ENCODE measurements around the gene PCNP.
"Not testable (repeated sequence)": the region's sequence is repeated elsewhere in the genome, so short reads cannot be mapped to it uniquely, and the experiment has no call there.

Gene PCNP

DNA sequence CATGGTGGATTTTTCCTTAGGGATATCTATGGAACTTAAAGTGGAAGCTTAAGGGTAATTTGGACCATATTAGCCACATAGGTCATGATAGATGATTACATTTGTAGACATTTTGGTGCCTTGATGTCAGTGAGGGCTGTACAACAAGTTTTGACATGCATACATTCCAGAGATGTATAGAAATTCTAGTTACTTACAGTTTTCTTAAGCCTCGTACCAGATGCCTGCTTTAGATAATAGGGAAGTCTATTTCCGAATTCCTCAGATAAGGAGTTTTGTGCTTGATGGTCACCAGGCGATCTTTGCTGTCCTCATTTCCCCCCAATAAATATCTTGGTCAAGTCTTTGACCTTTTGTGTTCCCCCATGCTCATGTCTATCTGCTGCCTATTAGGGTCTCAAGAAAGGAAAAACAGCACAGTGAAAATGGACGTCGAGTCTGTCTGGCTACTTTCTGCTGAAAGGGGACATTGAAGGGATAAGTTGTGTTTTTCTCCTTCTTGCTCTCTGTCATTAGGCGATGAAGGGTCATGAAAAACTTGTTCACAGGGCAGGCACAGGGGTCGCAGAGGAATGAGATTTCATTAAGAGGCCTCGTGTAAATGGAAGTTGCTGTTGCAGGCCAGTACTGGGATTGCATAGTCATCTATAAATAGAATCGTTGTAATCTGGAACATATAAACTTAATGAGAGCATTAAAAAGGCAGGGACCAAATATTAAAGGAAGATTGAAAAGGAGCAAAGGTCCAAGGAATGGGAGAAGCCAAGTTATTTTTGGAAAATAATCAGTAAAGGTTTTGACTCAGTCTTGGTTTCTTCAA is 41.0 kb upstream of the PCNP start:
- TF ChIP-seq CTCF (IDR thresholded peaks at IDR 0.05; ENCODE audit: low read depth, low read length, missing control alignments): no peak

GRCh38 chr3:101533603-101533968 is 40.4 kb upstream of the PCNP start:
- no peak for TF ChIP-seq CTCF (IDR thresholded peaks at IDR 0.05; ENCODE audit: low read depth, low read length, missing control alignments)
- no peak overlapping the region for H3K4me3 ChIP-seq (ENCODE audit: low read depth, low read length)
- in situ Hi-C loops (cut with HindIII; ENCODE audit: low sequenced_read_pairs): no loop called here
- no peak for DNase-seq (ENCODE audit: low read depth)

More for the DNA sequence above, 41.0 kb upstream of the PCNP start:
- no peak for DNase-seq (ENCODE audit: low read depth)
- H3K4me3 ChIP-seq (ENCODE audit: low read depth, low read length): no peak overlapping the region
- in situ Hi-C loops (cut with HindIII; ENCODE audit: low sequenced_read_pairs): no loop called here

GRCh38 chr3:101535221-101535620 is 38.8 kb upstream of the PCNP start:
- H3K4me3 ChIP-seq (ENCODE audit: low read depth, low read length): no peak overlapping the region
- no peak for TF ChIP-seq CTCF (IDR thresholded peaks at IDR 0.05; ENCODE audit: low read depth, low read length, missing control alignments)
- DNase-seq (ENCODE audit: low read depth): no peak
- in situ Hi-C loops (cut with HindIII; ENCODE audit: low sequenced_read_pairs): no loop called here

DNA sequence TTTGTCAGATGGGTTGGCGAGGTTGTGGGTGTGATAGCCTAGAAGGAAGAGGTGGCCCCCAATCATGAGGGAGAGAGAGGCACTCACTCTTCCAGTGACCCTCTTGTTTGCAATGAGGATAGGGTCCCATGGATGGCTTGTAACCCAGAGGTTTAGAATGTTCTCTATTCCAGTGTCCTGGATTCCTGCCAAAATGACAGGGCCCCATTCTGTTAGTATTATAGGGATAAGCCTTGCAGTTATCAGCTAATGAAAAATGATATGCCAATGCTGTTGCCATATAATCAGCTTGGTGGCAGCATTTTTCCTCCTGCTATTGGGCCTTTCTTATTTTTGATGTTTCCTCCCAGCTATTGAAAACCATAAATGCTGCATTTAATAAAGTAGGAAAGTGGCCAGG is 37.7 kb upstream of the PCNP start:
- in situ Hi-C loops (cut with HindIII; ENCODE audit: low sequenced_read_pairs): no loop called here

GRCh38 chr3:101536955-101537354 is 37.0 kb upstream of the PCNP start:
- H3K4me3 ChIP-seq (ENCODE audit: low read depth, low read length); DNase-seq (ENCODE audit: low read depth); in situ Hi-C loops (cut with HindIII; ENCODE audit: low sequenced_read_pairs): not testable (repeated sequence)

More for the DNA sequence above, 37.7 kb upstream of the PCNP start:
- TF ChIP-seq CTCF (IDR thresholded peaks at IDR 0.05; ENCODE audit: low read depth, low read length, missing control alignments): no peak
- no peak for DNase-seq (ENCODE audit: low read depth)
- no peak overlapping the region for H3K4me3 ChIP-seq (ENCODE audit: low read depth, low read length)

DNA sequence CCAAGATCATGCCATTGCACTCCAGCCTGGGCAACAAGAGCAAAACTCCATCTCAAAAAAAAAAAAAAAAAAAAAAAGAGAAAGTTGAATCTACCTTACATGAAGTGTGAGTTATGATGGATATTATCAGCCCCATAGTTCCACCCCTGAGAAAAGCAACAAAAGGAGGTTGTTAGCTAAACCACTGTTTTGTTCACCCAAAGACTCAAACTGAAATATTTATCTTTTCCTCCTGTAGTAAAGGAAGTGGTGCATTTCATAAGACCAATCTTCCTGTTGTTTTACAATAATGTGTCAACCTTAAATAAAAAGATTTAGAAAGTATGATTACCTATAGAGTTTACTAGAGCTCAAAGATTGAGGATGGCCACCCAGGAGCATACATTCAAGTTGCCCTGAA is 31.0 kb upstream of the PCNP start:
- no peak for TF ChIP-seq CTCF (IDR thresholded peaks at IDR 0.05; ENCODE audit: low read depth, low read length, missing control alignments)
- DNase-seq (ENCODE audit: low read depth): no peak
- in situ Hi-C loops (cut with HindIII; ENCODE audit: low sequenced_read_pairs): no loop called here
- no peak overlapping the region for H3K4me3 ChIP-seq (ENCODE audit: low read depth, low read length)

DNA sequence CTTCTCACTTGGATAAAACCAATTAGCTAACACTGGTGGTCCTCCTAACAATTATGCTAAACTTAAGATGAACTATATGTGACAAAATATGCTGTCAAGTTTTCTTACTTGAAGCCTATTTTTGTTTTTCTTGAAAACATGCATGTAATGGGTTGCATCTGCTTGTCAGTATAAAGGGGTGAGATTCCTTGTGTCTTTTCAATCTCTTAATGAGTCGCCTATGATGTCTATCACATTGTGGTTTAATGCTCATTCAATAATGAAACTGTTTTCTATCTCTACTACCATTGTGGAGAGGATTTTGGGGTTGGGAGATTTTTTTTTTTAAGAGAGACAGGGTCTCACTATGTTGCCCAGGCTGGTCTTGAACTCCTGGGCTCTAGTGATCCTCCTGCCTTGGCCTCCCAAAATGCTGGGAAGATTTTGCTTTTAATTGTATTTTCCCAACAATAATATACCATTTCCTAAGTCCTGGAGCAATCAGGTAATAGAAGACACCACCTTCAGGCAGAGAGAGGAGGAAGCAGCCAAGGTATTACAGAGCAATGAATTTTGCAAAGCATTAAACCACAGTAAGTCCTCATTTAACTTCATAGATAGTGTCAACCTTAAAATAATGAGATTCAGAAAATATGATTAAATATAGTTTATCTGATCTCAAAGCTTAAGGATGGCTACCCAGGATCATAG is 29.7 kb upstream of the PCNP start:
- DNase-seq (ENCODE audit: low read depth): no peak
- H3K4me3 ChIP-seq (ENCODE audit: low read depth, low read length): no peak overlapping the region
- in situ Hi-C loops (cut with HindIII; ENCODE audit: low sequenced_read_pairs): no loop called here
- TF ChIP-seq CTCF (IDR thresholded peaks at IDR 0.05; ENCODE audit: low read depth, low read length, missing control alignments): no peak
